B cell (primary cell): ENCODE data around the gene GDAP1L1. TPM values are rescaled to one million over a fixed set of nuclear protein-coding genes. Genes with fewer than 3 reads are reported as not detected.
A peak's percentile ranks its signal among the peaks of the same experiment; 100 is the strongest.

Experiments
- ATAC-seq: fragments of 200-7000 bp; cut with Tn5 transposase; one replicate; pipeline ENCODE4 v1.10.0; 2021; ENCODE audit warnings: low read depth, mild to moderate bottlenecking, moderate number of reproducible peaks, moderate library complexity
- CTCF ChIA-PET: fragments of 350-600 bp; sonication (Branson Sonifier 250); formaldehyde crosslinking; loops from one replicate; lab custom pipeline; 2021; ENCODE audit warnings: antibody characterized with exemption, inconsistent platforms; lab: Charles Lee
- POLR2A ChIA-PET: fragments of 350-600 bp; sonication (Branson Sonifier 250); formaldehyde crosslinking; loops from one replicate; lab custom pipeline; 2021; ENCODE audit warnings: antibody characterized with exemption; lab: Charles Lee
- DNase-seq: peaks from one replicate; pipeline ENCODE4 v3.0.0; 2013
- H2AFZ ChIP-seq: 2 replicates; pipeline ENCODE4 v1.6.1; 2012; ENCODE audit warnings: mild to moderate bottlenecking, low read depth, low read length; ENCODE audit not compliant: insufficient read depth, poor library complexity, severe bottlenecking
- H3K27ac ChIP-seq, 2 donors: 1 replicate in 1 of 2; 2 replicates in 1 of 2; pipeline ENCODE4 v1.5.1; 2012 to 2013; ENCODE audit warnings: low read length in 2 of 2, mild to moderate bottlenecking in 2 of 2, moderate library complexity in 1 of 2
- H3K27me3 ChIP-seq, 4 experiments: fragments of 200-600 bp in 1 of 4; sonication (generic) in 1 of 4; replicated peaks in 1 of 4; 1 replicate in 2 of 4; 2 replicates in 2 of 4; pipeline versions ENCODE4 v1.6.1 to v1.7.0; 2013 to 2016; ENCODE audit warnings: low read length in 3 of 4, mild to moderate bottlenecking in 2 of 4, mixed read lengths in 1 of 4, moderate library complexity in 1 of 4; ENCODE audit not compliant: insufficient read depth in 4 of 4, control insufficient read depth in 3 of 4; ENCODE audit errors: control extremely low read depth in 1 of 4
- H3K36me3 ChIP-seq, 2 experiments: replicated peaks in 1 of 2; 1 replicate in 1 of 2; 2 replicates in 1 of 2; pipeline versions ENCODE4 v1.6.1 to v1.7.1; 2013; ENCODE audit warnings: low read length in 1 of 2; ENCODE audit not compliant: insufficient read depth in 2 of 2, control insufficient read depth in 1 of 2; ENCODE audit errors: control extremely low read depth in 1 of 2, extremely low read depth in 1 of 2
- H3K4me1 ChIP-seq, 2 donors: fragments of 200-600 bp in 1 of 2; sonication (generic) in 1 of 2; 1 replicate in 1 of 2; 2 replicates in 1 of 2; pipeline versions ENCODE4 v1.5.1 to v1.6.1; 2013 to 2017; ENCODE audit warnings: low read length in 2 of 2; ENCODE audit not compliant: control insufficient read depth in 2 of 2, insufficient read depth in 2 of 2
- H3K4me2 ChIP-seq: replicated peaks from 2 replicates; pipeline ENCODE3; 2012; ENCODE audit warnings: mild to moderate bottlenecking, low read depth, low read length; ENCODE audit not compliant: poor library complexity, severe bottlenecking
- H3K4me3 ChIP-seq, 5 experiments: fragments of 200-600 bp in 1 of 5; sonication (generic) in 1 of 5; 1 replicate in 3 of 5; 2 replicates in 2 of 5; pipeline versions ENCODE4 v1.5.1 to v1.7.0; 2011 to 2016; ENCODE audit warnings: low read length in 4 of 5, mild to moderate bottlenecking in 4 of 5, low read depth in 2 of 5, control low read depth in 1 of 5, moderate library complexity in 1 of 5; ENCODE audit not compliant: insufficient read depth in 1 of 5; ENCODE audit errors: control extremely low read depth in 1 of 5, extremely low read depth in 1 of 5
- H3K79me2 ChIP-seq: fragments of 200-600 bp; sonication (generic); one replicate; pipeline ENCODE4 v1.6.0; 2016; ENCODE audit warnings: low read length; ENCODE audit not compliant: control insufficient read depth, insufficient read depth
- H3K9ac ChIP-seq: fragments of 200-600 bp; sonication (generic); 2 replicates; pipeline ENCODE4 v1.6.1; 2017; ENCODE audit warnings: mild to moderate bottlenecking, low read length, moderate library complexity
- H3K9me3 ChIP-seq, 3 donors: one replicate each; pipeline versions ENCODE4 v1.6.1 to v1.7.1; 2013; ENCODE audit warnings: low read length in 2 of 3; ENCODE audit not compliant: control insufficient read depth in 2 of 3, insufficient read depth in 1 of 3; ENCODE audit errors: control extremely low read depth in 1 of 3
- H4K20me1 ChIP-seq: 2 replicates; pipeline ENCODE4 v1.6.0; 2012; ENCODE audit warnings: mild to moderate bottlenecking, low read length; ENCODE audit not compliant: insufficient read depth, control insufficient read depth, poor library complexity, severe bottlenecking
- H3K27ac Mint-ChIP-seq: one replicate; pipeline ENCODE4 v1.8.0; 2021; ENCODE audit warnings: mixed read lengths
- H3K27me3 Mint-ChIP-seq: one replicate; pipeline ENCODE4 v1.8.0; 2021; ENCODE audit warnings: mixed read lengths
- H3K4me1 Mint-ChIP-seq: one replicate; pipeline ENCODE4 v1.8.0; 2021; ENCODE audit warnings: mixed read lengths
- H3K4me3 Mint-ChIP-seq: one replicate; pipeline ENCODE4 v1.8.0; 2021; ENCODE audit warnings: mixed read lengths
- H3K9me3 Mint-ChIP-seq: one replicate; pipeline ENCODE4 v1.8.0; 2022; ENCODE audit warnings: mixed read lengths; ENCODE audit not compliant: insufficient read depth
- CTCF ChIP-seq: fragments of 200-600 bp; IDR thresholded peaks from one replicate; pipeline ENCODE4 v1.8.0; 2022; ENCODE audit warnings: antibody characterized with exemption, mild to moderate bottlenecking
- EZH2 ChIP-seq: IDR thresholded peaks from 2 replicates; pipeline ENCODE4 v1.6.1; 2012; ENCODE audit warnings: borderline replicate concordance, low read depth, mild to moderate bottlenecking, moderate library complexity, low read length; ENCODE audit not compliant: insufficient read depth, poor library complexity, severe bottlenecking
- WGBS: methylation state at CpG from one replicate; pipeline ENCODE4 v1.1.5; 2013; ENCODE audit warnings: missing lambda C conversion rate; ENCODE audit not compliant: insufficient coverage; 5-methylcytosine and 5-hydroxymethylcytosine counted together
- intact Hi-C: fragments of 100-400 bp; cut with micrococcal nuclease; formaldehyde crosslinking; loops from one replicate; pipeline ENCODE4 v1.10.0; 2022
- polyA plus RNA-seq: library from polyadenylated mRNA; depleted of rRNA; stranded (reverse); fragments of >200 nt; gene quantifications from 2 replicates; pipeline ENCODE4 v1.2.3, GENCODE V29; 2012
- total RNA-seq, 2 donors: library from RNA; stranded (reverse); fragments of 120-200 nt in 1 of 2; gene quantifications; 1 replicate in 1 of 2; 2 replicates in 1 of 2; pipeline versions ENCODE4 v1.2.3 to v1.2.4, GENCODE V29; 2013 to 2022

Gene GDAP1L1
- total and polyA plus RNA-seq, 2 donors (not counting 1 experiment from before 2014, with no cell fraction given): not detected

- H3K27me3 ChIP-seq: no peaks in the 10 kb centered on the region
- TF ChIP-seq EZH2 (no peak), CTCF (no peak)
- H3K27ac ChIP-seq: peak overlapping the region in 1 of 2 donors; percentile 39
- H3K79me2 ChIP-seq: peaks cover 93% of the 10 kb centered on the region
- POLR2A ChIA-PET: interaction anchor here (0.6 kb wide), 1 partner anchor 600 kb away, joined by 5 read pairs; no protein-coding TSS in a partner anchor
- CTCF ChIA-PET: interaction anchor here (1.1 to 1.7 kb wide), 4 partner anchors 10 to 17 kb away, joined by 3 to 4 read pairs (median 4); no protein-coding TSS in a partner anchor
- DNase-seq: no peak
- no peak for ATAC-seq
- Mint-ChIP-seq H3K4me1 (peaks cover 60% of the 10 kb centered on the region), H3K27me3 (no peaks in the 10 kb centered on the region), H3K4me3 (no peak overlapping the region), H3K9me3 (no peaks in the 10 kb centered on the region), H3K27ac (no peak overlapping the region)
- H2AFZ ChIP-seq: no peak overlapping the region
- peaks cover 79% of the 10 kb centered on the region for H4K20me1 ChIP-seq
- H3K4me3 ChIP-seq: no peak overlapping the region
- intact Hi-C loops: no loop called here
- no peak overlapping the region for H3K4me2 ChIP-seq
- peaks cover 4 to 47% of the 10 kb centered on the region in 2 experiments for H3K36me3 ChIP-seq
- H3K4me1 ChIP-seq: peaks cover 27% of the 10 kb centered on the region in 2 donors
- no peak overlapping the region for H3K9ac ChIP-seq
- H3K9me3 ChIP-seq: no peaks in the 10 kb centered on the region
These were observed 41.0 kb upstream of the GDAP1L1 start for GRCh38 chr20:44206132-44206531.

- peaks cover 92% of the 10 kb centered on the region for H3K79me2 ChIP-seq
- peak overlapping the region; percentile 88 for H3K4me3 Mint-ChIP-seq
- peak overlapping the region; percentile 57 for H3K27ac Mint-ChIP-seq
- no peaks in the 10 kb centered on the region for H3K9me3 ChIP-seq
- DNase-seq (peak; percentile 27), ATAC-seq (no peak)
- H3K4me1 Mint-ChIP-seq: peaks cover 66% of the 10 kb centered on the region
- CTCF ChIA-PET: interaction anchor here (1.6 to 1.7 kb wide), 3 partner anchors 11 to 18 kb away, joined by 3 to 4 read pairs (median 4); no protein-coding TSS in a partner anchor
- peaks cover 36 to 38% of the 10 kb centered on the region in 2 donors for H3K4me1 ChIP-seq
- peaks cover 68% of the 10 kb centered on the region for H4K20me1 ChIP-seq
- H3K27me3 Mint-ChIP-seq: no peaks in the 10 kb centered on the region
- no peaks in the 10 kb centered on the region for H3K27me3 ChIP-seq
- peak overlapping the region; percentile 96 for H3K4me2 ChIP-seq
- H2AFZ ChIP-seq: no peak overlapping the region
- no CpG with 5 or more reads among the region's 3 CpGs for WGBS
- peak overlapping the region in 1 of 2 donors; percentile 99 for H3K27ac ChIP-seq
- no peak for TF ChIP-seq EZH2
- TF ChIP-seq CTCF: no peak
- POLR2A ChIA-PET: interaction anchor here (0.6 kb wide), 1 partner anchor 104 kb away, joined by 3 read pairs; the partner anchor contains the start of gene FITM2
- no peaks in the 10 kb centered on the region for H3K9me3 Mint-ChIP-seq
- H3K9ac ChIP-seq: peak overlapping the region; percentile 99
- H3K4me3 ChIP-seq: peak overlapping the region in 1 of 5 experiments; percentile 100
- intact Hi-C loops: no loop called here
- peaks cover 1 to 36% of the 10 kb centered on the region in 2 experiments for H3K36me3 ChIP-seq
These were observed 39.9 kb upstream of the GDAP1L1 start for GRCh38 chr20:44207126-44207723.
